Measurements from ENCODE around the gene ASAP2.

Gene ASAP2

DNA sequence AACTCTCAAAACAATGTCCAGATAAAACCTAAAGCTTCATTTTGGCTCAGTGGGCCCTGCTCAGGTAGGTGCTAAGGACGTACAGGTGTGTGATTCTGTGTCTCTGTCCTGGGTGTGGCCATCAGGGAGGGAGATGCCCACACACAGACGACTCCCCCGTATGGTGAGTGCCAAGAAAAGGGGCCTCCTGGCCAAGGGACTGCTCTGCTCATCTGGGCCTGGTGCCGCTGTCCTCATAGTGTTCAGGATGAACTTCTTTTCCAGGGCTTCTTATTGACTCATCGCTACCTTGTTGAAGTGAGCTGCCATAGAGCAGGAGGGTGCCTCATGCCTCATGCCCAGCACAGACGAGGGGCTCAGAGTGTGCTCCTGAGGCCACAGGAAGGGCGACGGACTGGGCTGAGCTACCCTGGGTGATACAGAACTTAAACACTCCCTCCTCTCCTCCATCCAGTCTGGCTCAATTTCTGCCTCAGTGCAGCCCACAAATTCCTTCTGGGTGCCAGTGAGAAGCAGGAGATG, 158.9 kb downstream of the ASAP2 start:
- TF ChIP-seq POLR2AphosphoS5 (IDR thresholded peaks at IDR 0.05; ENCODE audit: low read depth, low read length): no peak
- TF ChIP-seq, protein P1, sequence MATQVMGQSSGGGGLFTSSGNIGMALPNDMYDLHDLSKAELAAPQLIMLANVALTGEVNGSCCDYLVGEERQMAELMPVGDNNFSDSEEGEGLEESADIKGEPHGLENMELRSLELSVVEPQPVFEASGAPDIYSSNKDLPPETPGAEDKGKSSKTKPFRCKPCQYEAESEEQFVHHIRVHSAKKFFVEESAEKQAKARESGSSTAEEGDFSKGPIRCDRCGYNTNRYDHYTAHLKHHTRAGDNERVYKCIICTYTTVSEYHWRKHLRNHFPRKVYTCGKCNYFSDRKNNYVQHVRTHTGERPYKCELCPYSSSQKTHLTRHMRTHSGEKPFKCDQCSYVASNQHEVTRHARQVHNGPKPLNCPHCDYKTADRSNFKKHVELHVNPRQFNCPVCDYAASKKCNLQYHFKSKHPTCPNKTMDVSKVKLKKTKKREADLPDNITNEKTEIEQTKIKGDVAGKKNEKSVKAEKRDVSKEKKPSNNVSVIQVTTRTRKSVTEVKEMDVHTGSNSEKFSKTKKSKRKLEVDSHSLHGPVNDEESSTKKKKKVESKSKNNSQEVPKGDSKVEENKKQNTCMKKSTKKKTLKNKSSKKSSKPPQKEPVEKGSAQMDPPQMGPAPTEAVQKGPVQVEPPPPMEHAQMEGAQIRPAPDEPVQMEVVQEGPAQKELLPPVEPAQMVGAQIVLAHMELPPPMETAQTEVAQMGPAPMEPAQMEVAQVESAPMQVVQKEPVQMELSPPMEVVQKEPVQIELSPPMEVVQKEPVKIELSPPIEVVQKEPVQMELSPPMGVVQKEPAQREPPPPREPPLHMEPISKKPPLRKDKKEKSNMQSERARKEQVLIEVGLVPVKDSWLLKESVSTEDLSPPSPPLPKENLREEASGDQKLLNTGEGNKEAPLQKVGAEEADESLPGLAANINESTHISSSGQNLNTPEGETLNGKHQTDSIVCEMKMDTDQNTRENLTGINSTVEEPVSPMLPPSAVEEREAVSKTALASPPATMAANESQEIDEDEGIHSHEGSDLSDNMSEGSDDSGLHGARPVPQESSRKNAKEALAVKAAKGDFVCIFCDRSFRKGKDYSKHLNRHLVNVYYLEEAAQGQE (IDR thresholded peaks at IDR 0.05; ENCODE audit: insufficient read depth in 1 of 2, low read depth in 2 of 2, low read length in 2 of 2): no peak

DNA sequence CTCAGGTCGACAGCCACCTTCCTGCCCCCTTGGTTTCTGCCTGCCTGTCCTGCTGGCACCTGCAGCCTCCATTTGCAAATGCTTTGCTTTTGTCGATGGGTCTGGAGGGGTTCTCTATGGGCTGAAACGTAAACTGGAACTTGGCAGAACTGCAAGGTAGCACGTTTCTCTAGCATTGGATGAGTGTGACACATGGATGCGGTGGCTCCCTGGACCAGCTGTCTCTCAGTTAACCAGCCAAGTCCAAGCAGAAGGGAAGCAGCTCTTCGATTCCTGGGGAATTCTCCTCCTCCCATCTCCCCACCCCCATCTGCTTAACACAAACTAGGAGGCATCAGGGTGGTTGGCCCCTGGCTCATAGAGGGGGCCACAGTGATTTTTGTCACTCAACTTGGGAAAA, 159.4 kb downstream of the ASAP2 start:
- TF ChIP-seq, protein P1 (IDR thresholded peaks at IDR 0.05; ENCODE audit: insufficient read depth in 1 of 2, low read depth in 2 of 2, low read length in 2 of 2): no peak
- TF ChIP-seq POLR2AphosphoS5 (IDR thresholded peaks at IDR 0.05; ENCODE audit: low read depth, low read length) (no peak), FOXP2 (optimal IDR thresholded peaks at IDR 0.05; ENCODE audit: borderline replicate concordance, extremely low read depth, extremely low read length, insufficient read depth) (no peak), SIN3A (IDR thresholded peaks at IDR 0.05; ENCODE audit: borderline replicate concordance, insufficient read depth, low read length) (no peak), TAF1 (IDR thresholded peaks at IDR 0.05; ENCODE audit: borderline replicate concordance, insufficient read depth, low read length) (no peak)

DNA sequence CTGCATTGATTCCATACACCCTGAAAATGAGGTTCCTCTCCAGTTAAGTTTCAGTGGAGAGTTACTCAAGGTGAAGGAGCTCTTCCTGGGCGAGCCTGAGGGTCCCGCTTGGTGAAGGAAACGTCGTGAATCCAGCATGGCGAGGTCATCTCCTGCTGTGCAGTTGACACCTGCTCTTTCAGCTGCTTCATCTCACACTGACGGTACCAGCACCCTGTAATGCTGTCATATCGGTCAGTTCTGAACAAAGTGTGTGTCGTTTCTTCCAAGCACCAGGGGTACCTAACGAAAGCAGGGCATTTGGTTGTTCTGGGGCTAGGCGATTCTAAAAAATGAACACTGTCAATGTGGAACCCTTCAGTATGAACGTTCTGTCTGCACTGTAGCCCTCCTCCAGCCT, 164.1 kb downstream of the ASAP2 start:
- no peak for TF ChIP-seq SIN3A (IDR thresholded peaks at IDR 0.05; ENCODE audit: borderline replicate concordance, insufficient read depth, low read length)
- TF ChIP-seq POLR2AphosphoS5 (IDR thresholded peaks at IDR 0.05; ENCODE audit: low read depth, low read length): no peak
- no peak for TF ChIP-seq FOXP2 (optimal IDR thresholded peaks at IDR 0.05; ENCODE audit: borderline replicate concordance, extremely low read depth, extremely low read length, insufficient read depth)
- TF ChIP-seq, protein P1 (IDR thresholded peaks at IDR 0.05; ENCODE audit: insufficient read depth in 1 of 2, low read depth in 2 of 2, low read length in 2 of 2): no peak
- no peak for TF ChIP-seq TAF1 (IDR thresholded peaks at IDR 0.05; ENCODE audit: borderline replicate concordance, insufficient read depth, low read length)

DNA sequence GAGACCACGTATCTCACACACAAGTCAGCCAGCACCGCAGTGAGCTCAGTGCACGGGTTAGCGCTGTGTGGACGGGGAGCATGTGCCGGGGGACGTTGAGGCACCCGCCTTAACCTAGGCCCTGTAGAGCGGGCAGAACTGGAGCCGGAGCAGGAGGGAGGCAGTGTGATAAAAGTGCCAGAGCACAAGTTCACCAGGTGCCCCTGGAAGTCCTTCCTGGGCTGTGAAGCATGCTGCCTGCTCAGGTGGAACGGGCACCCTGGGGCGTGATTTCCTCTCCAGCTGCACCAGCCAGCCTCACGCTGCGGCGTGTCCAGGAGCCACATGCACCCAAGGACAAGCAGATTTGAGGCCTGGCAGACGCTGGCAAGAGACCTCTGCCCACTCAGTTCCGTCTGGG, 166.4 kb downstream of the ASAP2 start:
- TF ChIP-seq POLR2AphosphoS5 (IDR thresholded peaks at IDR 0.05; ENCODE audit: low read depth, low read length): no peak
- no peak for TF ChIP-seq TAF1 (IDR thresholded peaks at IDR 0.05; ENCODE audit: borderline replicate concordance, insufficient read depth, low read length)
- TF ChIP-seq FOXP2 (optimal IDR thresholded peaks at IDR 0.05; ENCODE audit: borderline replicate concordance, extremely low read depth, extremely low read length, insufficient read depth): no peak
- TF ChIP-seq, protein P1 (IDR thresholded peaks at IDR 0.05; ENCODE audit: insufficient read depth in 1 of 2, low read depth in 2 of 2, low read length in 2 of 2): no peak
- TF ChIP-seq SIN3A (IDR thresholded peaks at IDR 0.05; ENCODE audit: borderline replicate concordance, insufficient read depth, low read length): no peak

DNA sequence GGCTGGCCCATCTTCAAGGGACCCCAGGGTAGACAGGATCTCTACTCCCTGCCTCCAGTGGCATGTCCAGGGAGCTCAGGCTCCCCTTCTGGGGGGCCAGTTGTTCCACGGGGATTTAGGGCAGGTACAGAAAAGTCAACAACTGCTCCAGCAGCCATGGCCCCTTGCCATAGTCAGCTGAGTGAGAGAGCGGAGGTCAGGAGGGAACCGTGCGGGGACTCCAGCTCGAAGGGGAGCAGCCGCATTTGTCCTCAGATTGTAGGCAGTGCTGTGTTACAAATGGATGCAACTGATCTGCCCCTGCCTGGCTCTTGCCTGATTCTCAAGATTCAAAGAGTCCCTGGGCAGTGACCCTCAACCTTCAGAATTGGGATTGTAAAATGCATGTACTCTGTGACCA, 166.9 kb downstream of the ASAP2 start:
- TF ChIP-seq FOXP2 (optimal IDR thresholded peaks at IDR 0.05; ENCODE audit: borderline replicate concordance, extremely low read depth, extremely low read length, insufficient read depth) (no peak), SIN3A (IDR thresholded peaks at IDR 0.05; ENCODE audit: borderline replicate concordance, insufficient read depth, low read length) (no peak), POLR2AphosphoS5 (IDR thresholded peaks at IDR 0.05; ENCODE audit: low read depth, low read length) (no peak), TAF1 (IDR thresholded peaks at IDR 0.05; ENCODE audit: borderline replicate concordance, insufficient read depth, low read length) (no peak)
- TF ChIP-seq, protein P1 (IDR thresholded peaks at IDR 0.05; ENCODE audit: insufficient read depth in 1 of 2, low read depth in 2 of 2, low read length in 2 of 2): no peak

Data from PFSK-1 (cell line).